HepG2 (cell line): ENCODE results near the gene GPC6.

ENCODE experiments used
- CTCF ChIP-seq: sonication (generic); formaldehyde crosslinking; IDR thresholded peaks from 2 replicates; pipeline ENCODE4 v1.5.0; 2020; ENCODE audit warnings: mild to moderate bottlenecking, missing genetic modification reagents, moderate library complexity
- MTF1 ChIP-seq: sonication (generic); formaldehyde crosslinking; IDR thresholded peaks from 2 replicates; pipeline ENCODE4 v1.5.0; 2020; ENCODE audit warnings: missing genetic modification reagents
- MYNN ChIP-seq: sonication (generic); formaldehyde crosslinking; IDR thresholded peaks from 2 replicates; pipeline ENCODE4 v1.4.0; 2020; ENCODE audit warnings: mild to moderate bottlenecking, low read depth, missing genetic modification reagents
- REST ChIP-seq, 2 experiments: IDR thresholded peaks; 2 replicates each; pipeline ENCODE4 v1.6.1; 2011 to 2012; ENCODE audit warnings: low read length in 2 of 2, borderline replicate concordance in 1 of 2, low read depth in 1 of 2, mild to moderate bottlenecking in 1 of 2, moderate library complexity in 1 of 2
- USF2 ChIP-seq, 2 experiments: sonication (generic) in 1 of 2; formaldehyde crosslinking in 1 of 2; IDR thresholded peaks; 2 replicates each; pipeline versions ENCODE4 v1.5.1 to v1.6.1; 2011 to 2020; ENCODE audit warnings: borderline replicate concordance in 1 of 2, low read depth in 1 of 2, low read length in 1 of 2, mild to moderate bottlenecking in 1 of 2, missing genetic modification reagents in 1 of 2, moderate library complexity in 1 of 2
- ZNF607 ChIP-seq: sonication (generic); formaldehyde crosslinking; IDR thresholded peaks from 2 replicates; pipeline ENCODE4 v1.5.1; 2020; ENCODE audit warnings: missing genetic modification reagents, mild to moderate bottlenecking, borderline replicate concordance
- ZSCAN9 ChIP-seq: IDR thresholded peaks from 2 replicates; pipeline ENCODE4 v1.6.1; 2016; ENCODE audit warnings: borderline replicate concordance

GRCh38 chr13:93847162-93847561 lies 620.6 kb downstream of the GPC6 start:
- TF ChIP-seq REST (IDR thresholded peaks at IDR 0.05; ENCODE audit: borderline replicate concordance in 1 of 2, low read depth in 1 of 2, low read length in 2 of 2) (no peak), MYNN (CRISPR knock-in tag) (no peak), ZSCAN9 (CRISPR knock-in tag) (no peak), MTF1 (CRISPR knock-in tag) (no peak), USF2 (IDR thresholded peaks at IDR 0.05; ENCODE audit: low read depth, low read length) (no peak), USF2 (CRISPR knock-in tag; IDR thresholded peaks at IDR 0.05; ENCODE audit: borderline replicate concordance) (no peak), CTCF (CRISPR knock-in tag) (no peak), ZNF607 (CRISPR knock-in tag) (no peak)
